ENCODE results near the gene LPCAT1.

Gene LPCAT1

DNA sequence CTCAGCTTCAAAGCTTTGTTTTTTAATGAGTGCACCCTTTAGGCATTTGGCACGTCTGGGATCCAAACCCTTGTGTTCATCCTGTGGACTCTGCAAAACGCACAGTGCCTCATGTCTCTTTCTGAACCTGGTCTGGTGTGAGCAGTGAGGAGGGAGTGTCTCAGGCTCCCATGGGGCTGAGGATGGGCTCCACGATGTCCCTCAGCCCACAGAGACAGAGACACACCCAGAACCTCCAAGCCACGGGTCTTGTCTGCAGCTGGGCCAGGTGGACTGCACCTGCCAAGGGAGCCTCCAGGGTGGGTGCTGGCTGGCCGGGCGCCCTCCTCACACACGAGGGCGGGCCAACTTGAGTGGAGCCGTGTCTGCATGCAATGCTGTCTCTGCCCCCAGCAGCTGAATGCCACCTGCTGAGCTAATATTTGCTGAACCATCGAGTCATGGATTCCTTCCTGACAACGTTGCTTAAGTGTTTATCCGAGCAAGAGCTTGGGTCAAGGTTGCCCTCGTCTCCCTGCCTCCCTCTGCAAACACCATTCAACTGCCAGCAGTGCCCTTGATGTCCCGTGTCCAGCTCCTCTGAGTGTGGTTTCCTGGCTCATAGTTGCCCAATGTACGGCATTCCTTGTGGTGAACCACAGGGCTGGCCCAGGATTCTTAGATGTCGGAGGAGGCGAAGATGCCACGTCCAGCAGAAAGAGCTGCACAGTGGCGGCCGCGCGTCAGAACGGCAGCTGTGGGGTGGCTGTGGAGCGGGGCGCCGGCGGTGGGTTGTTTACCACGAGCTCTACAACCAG, 31.4 kb upstream of the LPCAT1 start:
- no peak for TF ChIP-seq EZH2phosphoT487 (IDR thresholded peaks at IDR 0.05; ENCODE audit: borderline replicate concordance)
- TF ChIP-seq, protein P1, sequence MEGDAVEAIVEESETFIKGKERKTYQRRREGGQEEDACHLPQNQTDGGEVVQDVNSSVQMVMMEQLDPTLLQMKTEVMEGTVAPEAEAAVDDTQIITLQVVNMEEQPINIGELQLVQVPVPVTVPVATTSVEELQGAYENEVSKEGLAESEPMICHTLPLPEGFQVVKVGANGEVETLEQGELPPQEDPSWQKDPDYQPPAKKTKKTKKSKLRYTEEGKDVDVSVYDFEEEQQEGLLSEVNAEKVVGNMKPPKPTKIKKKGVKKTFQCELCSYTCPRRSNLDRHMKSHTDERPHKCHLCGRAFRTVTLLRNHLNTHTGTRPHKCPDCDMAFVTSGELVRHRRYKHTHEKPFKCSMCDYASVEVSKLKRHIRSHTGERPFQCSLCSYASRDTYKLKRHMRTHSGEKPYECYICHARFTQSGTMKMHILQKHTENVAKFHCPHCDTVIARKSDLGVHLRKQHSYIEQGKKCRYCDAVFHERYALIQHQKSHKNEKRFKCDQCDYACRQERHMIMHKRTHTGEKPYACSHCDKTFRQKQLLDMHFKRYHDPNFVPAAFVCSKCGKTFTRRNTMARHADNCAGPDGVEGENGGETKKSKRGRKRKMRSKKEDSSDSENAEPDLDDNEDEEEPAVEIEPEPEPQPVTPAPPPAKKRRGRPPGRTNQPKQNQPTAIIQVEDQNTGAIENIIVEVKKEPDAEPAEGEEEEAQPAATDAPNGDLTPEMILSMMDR (conservative IDR thresholded peaks at IDR 0.05; ENCODE audit: low read length), result no peak
- Histone ChIP-seq H4K20me1 (ENCODE audit: insufficient read depth, low read length, poor library complexity, severe bottlenecking) (no peaks in the 10 kb centered on the region), H2AFZ (ENCODE audit: low read length) (no peak overlapping the region), H3K9me3 (ENCODE audit: insufficient read depth, low read depth, low read length) (no peaks in the 10 kb centered on the region), H3K4me1 (ENCODE audit: insufficient read depth, low read length, poor library complexity, severe bottlenecking) (no peaks in the 10 kb centered on the region), H3K9ac (ENCODE audit: low read depth, low read length, poor library complexity, severe bottlenecking) (no peak overlapping the region), H3K36me3 (ENCODE audit: insufficient read depth, low read length) (no peaks in the 10 kb centered on the region), H3K4me2 (ENCODE audit: low read depth, low read length, poor library complexity, severe bottlenecking) (no peak overlapping the region), H3F3A (ENCODE audit: low read depth) (no peaks in the 10 kb centered on the region), H3K4me3 (ENCODE audit: low read length, poor library complexity, severe bottlenecking) (no peak overlapping the region), H3K79me2 (ENCODE audit: insufficient read depth, low read length) (no peaks in the 10 kb centered on the region), H3K27me3 (ENCODE audit: insufficient read depth, low read length, poor library complexity, severe bottlenecking) (no peaks in the 10 kb centered on the region), H3K9me2 (replicated peaks; ENCODE audit: low read depth, low read length) (no peaks in the 10 kb centered on the region)

DNA sequence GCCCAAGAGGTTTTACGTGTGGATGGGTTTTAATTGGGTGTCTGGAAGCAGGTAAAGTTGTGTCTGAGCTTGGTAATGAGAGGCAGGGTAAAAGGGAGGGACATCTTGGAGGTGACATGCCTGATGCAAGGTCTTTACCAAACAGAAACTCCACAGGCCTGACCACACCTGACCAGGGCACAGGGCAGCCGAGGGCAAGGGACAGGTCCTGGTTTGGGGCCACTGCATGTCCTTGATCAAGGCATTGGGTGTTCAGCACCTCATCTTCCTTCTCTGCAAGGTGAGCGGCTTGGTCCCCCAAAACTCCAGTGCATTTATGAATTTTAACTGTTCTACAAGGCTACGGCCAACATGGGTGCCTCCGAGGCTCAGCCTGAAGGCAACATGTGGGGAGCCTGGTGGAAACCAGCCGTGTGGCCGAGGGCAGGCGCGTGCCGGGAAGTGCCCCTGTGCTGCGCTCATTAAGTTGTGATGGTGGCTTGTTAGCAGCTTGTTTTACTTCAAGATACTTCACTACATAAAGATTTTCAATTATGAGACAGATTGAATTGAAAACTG, 30.7 kb upstream of the LPCAT1 start:
- H2AFZ ChIP-seq (ENCODE audit: low read length), result no peak overlapping the region
- no peak overlapping the region for H3K9ac ChIP-seq (ENCODE audit: low read depth, low read length, poor library complexity, severe bottlenecking)
- no peaks in the 10 kb centered on the region for H3K36me3 ChIP-seq (ENCODE audit: insufficient read depth, low read length)
- no peaks in the 10 kb centered on the region for H3K9me3 ChIP-seq (ENCODE audit: insufficient read depth, low read depth, low read length)
- H3F3A ChIP-seq (ENCODE audit: low read depth), result no peaks in the 10 kb centered on the region
- no peaks in the 10 kb centered on the region for H3K9me2 ChIP-seq (replicated peaks; ENCODE audit: low read depth, low read length)
- H4K20me1 ChIP-seq (ENCODE audit: insufficient read depth, low read length, poor library complexity, severe bottlenecking), result no peaks in the 10 kb centered on the region
- no peak overlapping the region for H3K4me2 ChIP-seq (ENCODE audit: low read depth, low read length, poor library complexity, severe bottlenecking)
- no peak overlapping the region for H3K4me3 ChIP-seq (ENCODE audit: low read length, poor library complexity, severe bottlenecking)
- no peaks in the 10 kb centered on the region for H3K79me2 ChIP-seq (ENCODE audit: insufficient read depth, low read length)
- H3K4me1 ChIP-seq (ENCODE audit: insufficient read depth, low read length, poor library complexity, severe bottlenecking), result no peaks in the 10 kb centered on the region
- no peaks in the 10 kb centered on the region for H3K27me3 ChIP-seq (ENCODE audit: insufficient read depth, low read length, poor library complexity, severe bottlenecking)
- TF ChIP-seq, protein P1 (conservative IDR thresholded peaks at IDR 0.05; ENCODE audit: low read length), result no peak
- TF ChIP-seq EZH2phosphoT487 (IDR thresholded peaks at IDR 0.05; ENCODE audit: borderline replicate concordance), result no peak

DNA sequence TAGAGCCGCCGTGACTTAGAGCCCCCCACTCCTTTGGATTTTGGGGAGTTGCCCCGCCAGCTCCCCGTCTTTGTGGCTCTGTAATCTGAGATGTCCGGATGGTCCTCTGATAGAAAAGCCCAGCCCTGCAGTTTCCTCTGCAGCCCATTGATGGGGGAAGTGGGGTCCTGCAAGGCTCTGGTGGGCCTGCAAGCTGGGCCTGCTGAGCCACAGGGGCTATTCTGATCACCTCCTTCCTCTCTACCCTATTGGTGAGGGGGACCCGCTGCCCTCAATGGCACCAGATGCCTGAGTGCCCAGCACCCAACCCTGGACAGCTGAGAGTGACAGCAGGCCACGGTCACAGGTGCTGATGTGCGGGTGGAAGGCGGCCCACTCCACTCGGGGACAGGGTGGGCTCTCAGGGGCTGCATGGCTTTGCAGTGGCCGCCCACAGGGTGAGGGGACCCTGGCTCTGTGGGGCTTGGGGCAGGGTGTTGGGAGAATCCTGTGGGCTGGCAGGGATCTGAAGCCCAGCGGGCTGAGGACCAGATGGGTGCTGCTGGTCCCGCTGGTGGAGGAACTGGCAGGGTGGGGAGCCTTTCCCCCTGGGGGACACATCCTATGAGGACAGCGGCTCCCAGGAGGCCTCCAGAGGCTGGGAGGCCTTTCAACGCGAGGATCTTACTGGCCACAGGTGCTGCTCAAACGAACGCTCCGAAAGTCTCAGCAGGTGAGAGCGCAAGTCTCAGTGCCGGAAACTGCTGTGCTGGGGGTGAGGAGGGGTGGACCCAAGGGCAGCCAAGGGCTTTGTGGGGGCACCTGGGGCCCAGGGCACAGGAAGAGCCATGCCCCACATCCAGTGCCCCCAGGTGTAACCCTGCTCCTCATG, 30.0 kb upstream of the LPCAT1 start:
- TF ChIP-seq, protein P1 (conservative IDR thresholded peaks at IDR 0.05; ENCODE audit: low read length), result no peak
- no peak for TF ChIP-seq EZH2phosphoT487 (IDR thresholded peaks at IDR 0.05; ENCODE audit: borderline replicate concordance)
- H2AFZ ChIP-seq (ENCODE audit: low read length), result no peak overlapping the region
- H3K36me3 ChIP-seq (ENCODE audit: insufficient read depth, low read length), result no peaks in the 10 kb centered on the region
- no peak overlapping the region for H3K4me3 ChIP-seq (ENCODE audit: low read length, poor library complexity, severe bottlenecking)
- no peaks in the 10 kb centered on the region for H3K9me3 ChIP-seq (ENCODE audit: insufficient read depth, low read depth, low read length)
- H3F3A ChIP-seq (ENCODE audit: low read depth), result no peaks in the 10 kb centered on the region
- no peaks in the 10 kb centered on the region for H3K4me1 ChIP-seq (ENCODE audit: insufficient read depth, low read length, poor library complexity, severe bottlenecking)
- H4K20me1 ChIP-seq (ENCODE audit: insufficient read depth, low read length, poor library complexity, severe bottlenecking), result no peaks in the 10 kb centered on the region
- H3K4me2 ChIP-seq (ENCODE audit: low read depth, low read length, poor library complexity, severe bottlenecking), result no peak overlapping the region
- no peaks in the 10 kb centered on the region for H3K27me3 ChIP-seq (ENCODE audit: insufficient read depth, low read length, poor library complexity, severe bottlenecking)
- H3K9me2 ChIP-seq (replicated peaks; ENCODE audit: low read depth, low read length), result no peaks in the 10 kb centered on the region
- H3K9ac ChIP-seq (ENCODE audit: low read depth, low read length, poor library complexity, severe bottlenecking), result no peak overlapping the region
- H3K79me2 ChIP-seq (ENCODE audit: insufficient read depth, low read length), result no peaks in the 10 kb centered on the region

Data from Loucy (cell line).